GM12892 (cell line): ENCODE measurements around the gene STAC.
"Not testable (repeated sequence)": the region's sequence is repeated elsewhere in the genome, so short reads cannot be mapped to it uniquely, and the experiment has no call there.

Experiments used
- DNase-seq: peaks from one replicate; pipeline ENCODE4 v3.0.0; 2011; ENCODE audit not compliant: insufficient read length
- FAIRE-seq: peaks from 2 replicates; lab custom pipeline; 2011; peaks lifted over from hg19 to GRCh38; lab: Jason Lieb, UNC
- POLR2A ChIP-seq: IDR thresholded peaks from 2 replicates; pipeline ENCODE4 v1.6.1; 2011; ENCODE audit warnings: low read depth, low read length, control low read depth
- POLR2AphosphoS5 ChIP-seq: IDR thresholded peaks from 2 replicates; pipeline ENCODE4 v1.6.1; 2011; ENCODE audit warnings: low read depth, low read length, control low read depth
- TAF1 ChIP-seq: IDR thresholded peaks from 2 replicates; pipeline ENCODE4 v1.6.1; 2011; ENCODE audit warnings: low read depth, mild to moderate bottlenecking, control low read depth, low read length, borderline replicate concordance

STAC gene

DNA sequence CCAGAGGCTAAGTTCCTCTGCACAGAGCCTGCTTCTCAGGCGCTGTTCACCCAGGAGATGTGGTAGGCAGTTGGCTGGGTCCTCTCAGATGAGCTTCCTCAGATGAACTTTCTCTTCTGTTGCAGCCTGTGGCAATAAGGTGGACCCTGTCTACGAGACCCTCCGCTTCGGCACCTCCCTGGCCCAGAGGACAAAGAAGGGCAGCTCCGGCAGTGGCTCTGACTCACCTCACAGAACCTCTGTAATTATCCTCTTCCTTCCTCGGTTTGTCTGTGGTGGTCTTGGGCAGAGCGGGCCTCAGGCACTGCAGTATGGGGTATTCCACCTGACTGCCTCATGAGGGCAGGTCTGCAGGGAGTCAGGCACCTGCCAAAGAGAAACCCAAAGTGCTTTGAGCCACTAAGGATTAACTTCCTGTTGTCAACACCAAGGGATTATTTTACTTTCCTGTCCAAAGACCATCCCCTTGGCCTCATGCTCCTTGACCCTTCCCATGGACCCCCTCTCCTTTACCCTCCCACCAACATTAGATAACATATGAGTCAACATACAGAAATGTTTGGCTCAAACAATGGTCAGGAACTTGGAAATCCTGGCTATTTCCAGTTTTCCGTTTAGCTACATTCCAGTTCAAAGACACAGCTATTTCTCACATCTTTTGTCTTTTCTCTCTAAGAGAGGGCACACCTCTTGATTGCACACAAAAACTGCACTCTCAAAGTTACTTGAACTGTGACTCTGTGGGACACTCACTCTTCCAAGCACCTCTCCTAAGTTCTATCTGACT, 105.9 kb downstream of the STAC start:
- TF ChIP-seq POLR2AphosphoS5 (no peak), TAF1 (no peak), POLR2A (no peak)
- no peak for FAIRE-seq
- no peak for DNase-seq

DNA sequence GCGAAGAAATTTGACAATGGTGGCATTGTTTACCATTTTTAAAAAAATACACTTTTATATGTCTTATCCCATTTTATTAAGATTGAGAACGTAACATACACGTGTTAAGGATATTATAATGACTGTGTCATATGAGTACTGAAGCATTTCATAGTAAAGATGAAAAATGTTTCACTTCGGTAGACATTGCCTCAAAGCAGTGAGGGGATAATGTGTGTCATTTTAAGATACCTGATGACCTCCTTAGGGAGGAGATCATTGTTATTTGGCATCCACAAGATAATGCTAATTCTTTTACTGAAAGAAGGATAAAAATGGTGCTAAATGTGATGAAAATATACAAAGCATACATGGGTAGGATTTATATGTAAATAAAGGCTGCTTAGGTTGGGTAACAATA, 107.3 kb downstream of the STAC start:
- no peak for FAIRE-seq

DNA sequence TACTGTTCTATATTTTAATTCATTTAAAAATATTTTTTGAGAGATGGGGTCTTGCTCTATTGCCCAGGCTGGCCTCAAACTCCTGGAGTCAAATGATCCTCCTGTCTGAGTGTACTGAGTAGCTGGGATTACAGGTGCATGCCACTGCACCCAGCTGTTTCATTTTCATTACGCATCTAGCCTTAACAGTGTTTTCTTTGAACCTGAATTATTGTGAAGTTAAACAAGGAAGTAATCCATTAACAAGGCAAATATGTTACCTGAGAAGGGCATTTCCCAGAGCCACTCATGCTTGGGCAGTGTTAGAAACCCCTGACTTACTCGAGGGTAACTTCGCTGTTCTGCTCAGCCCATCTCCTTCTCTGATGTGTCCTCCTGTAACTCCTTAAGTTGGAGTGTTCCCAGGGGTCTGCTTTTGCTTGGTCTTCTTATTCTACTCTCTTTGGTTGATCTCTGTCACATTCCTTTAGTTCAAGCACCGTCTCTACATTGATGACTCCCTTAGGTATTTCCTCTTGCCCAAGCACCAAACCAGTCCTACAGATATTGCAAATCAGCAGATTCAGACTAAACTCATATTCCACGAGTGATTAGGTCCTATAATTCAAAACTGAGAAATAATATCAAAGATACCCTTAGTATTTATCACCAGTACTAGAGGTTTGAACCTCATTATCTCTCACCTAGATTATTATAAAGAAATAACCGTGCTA, 107.9 kb downstream of the STAC start:
- no peak for TF ChIP-seq POLR2A
- TF ChIP-seq POLR2AphosphoS5 = no peak
- no peak for TF ChIP-seq TAF1
- FAIRE-seq (no peak), DNase-seq (no peak)

More for the DNA sequence above, 107.3 kb downstream of the STAC start:
- DNase-seq = no peak
- TF ChIP-seq TAF1 = no peak
- no peak for TF ChIP-seq POLR2A
- no peak for TF ChIP-seq POLR2AphosphoS5

DNA sequence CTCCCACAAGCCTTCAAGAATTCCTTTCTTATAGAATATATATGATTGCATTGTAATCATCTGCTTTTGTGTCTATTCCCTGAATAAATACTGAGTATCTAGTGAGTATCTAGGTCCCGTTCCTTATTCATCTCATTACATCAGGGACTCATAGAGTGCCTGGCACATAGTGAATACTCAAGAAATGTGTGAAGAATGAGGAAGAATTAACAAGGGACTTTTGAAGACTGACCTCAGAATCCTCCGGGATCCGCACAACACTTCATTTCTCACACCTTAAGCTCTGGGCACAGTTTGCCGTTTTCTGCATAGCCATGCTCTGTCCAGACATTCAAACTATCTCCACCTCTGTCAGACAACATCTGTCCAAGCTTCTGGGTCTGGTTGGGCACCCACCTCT, 108.8 kb downstream of the STAC start:
- FAIRE-seq (no peak), DNase-seq (no peak)
- no peak for TF ChIP-seq POLR2AphosphoS5
- TF ChIP-seq TAF1 = no peak
- TF ChIP-seq POLR2A = no peak

DNA sequence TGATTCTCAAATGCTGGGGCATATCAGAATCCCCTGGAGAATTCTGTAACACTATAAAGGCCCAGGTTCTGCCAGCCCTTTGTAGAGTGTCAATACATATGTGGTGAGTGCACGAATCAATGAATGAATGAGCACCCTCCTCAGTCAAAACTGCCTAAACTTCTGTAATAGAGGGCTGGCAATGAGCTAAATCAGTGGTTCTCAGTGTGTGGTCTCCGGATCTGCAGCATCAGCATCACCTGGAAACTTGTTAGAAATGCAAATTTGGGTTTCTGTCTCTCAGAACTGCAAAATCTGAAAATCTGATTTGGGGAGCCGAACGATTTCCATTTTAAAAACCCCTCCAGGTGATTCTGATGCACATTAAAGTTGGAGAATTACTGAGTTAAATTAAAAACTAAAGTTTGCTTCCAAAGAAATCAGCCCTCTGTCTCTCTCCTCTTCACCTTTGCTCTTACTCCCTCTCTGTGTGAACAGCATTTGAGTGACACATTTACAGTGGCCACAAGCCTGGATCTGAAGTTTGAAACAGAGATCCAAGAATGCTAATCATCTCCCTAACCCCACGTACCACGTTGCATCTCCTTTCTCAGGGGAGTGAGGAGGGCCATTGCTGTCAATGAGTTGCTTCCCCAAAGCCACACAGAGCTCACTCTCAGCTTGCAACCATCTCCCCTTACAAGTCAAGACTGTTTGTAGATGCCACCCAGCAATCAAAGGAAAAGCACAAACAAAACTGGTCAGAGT, 109.5 kb downstream of the STAC start:
- TF ChIP-seq TAF1 (no peak), POLR2AphosphoS5 (no peak), POLR2A (no peak)
- no peak for FAIRE-seq

DNA sequence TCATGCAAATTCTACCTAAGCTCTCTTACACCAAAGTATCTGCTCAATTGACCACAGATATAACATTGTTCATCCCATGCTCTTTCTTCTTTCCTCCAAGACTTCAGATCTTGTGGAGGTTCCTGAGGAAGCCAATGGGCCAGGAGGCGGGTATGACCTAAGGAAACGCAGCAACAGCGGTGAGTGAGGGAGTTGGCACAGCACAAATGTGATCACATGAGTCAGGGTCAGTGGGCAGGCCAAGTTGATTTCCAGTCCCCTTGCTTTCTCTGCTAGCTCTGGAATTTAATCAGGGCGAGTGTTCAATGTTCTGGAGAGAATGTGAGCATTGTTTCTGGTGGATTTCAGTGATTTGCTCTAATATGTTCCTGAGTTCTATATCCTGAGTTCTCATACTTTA, 112.7 kb downstream of the STAC start:
- no peak for TF ChIP-seq POLR2AphosphoS5
- no peak for TF ChIP-seq POLR2A
- no peak for TF ChIP-seq TAF1
- FAIRE-seq = no peak
- no peak for DNase-seq

More for the DNA sequence above, 109.5 kb downstream of the STAC start:
- no peak for DNase-seq

DNA sequence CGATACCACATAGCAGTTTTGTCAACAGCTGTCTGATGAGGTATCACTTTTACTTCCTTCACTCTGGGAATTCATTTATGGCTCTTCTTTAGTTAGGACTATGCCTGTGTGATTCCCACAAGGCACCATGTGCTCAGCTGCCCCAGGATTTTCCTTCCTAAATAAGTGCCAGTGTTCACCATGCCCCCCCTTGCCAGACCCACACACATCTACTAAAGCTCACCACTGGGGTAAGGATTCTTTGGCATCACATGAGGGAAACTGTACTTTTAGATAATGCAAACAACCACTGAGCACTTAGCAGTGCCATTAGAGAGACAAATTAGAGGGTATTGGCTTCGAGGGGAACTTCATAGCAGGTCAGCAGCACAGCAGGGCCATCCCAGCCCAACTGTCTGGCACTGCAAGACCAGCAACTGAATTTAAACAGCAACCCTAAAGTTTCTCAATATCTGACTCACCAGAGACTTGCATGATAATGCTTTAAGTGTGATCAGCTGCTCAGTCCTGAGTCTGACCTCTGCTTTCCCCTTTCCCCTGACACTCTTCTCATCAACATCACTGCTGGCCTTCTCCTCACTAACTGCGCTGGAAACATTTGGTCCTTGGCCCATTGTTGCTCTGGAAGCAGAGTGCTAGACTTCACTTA, 114.3 kb downstream of the STAC start:
- FAIRE-seq (no peak), DNase-seq (no peak)
- TF ChIP-seq POLR2A (no peak), POLR2AphosphoS5 (no peak), TAF1 (no peak)

DNA sequence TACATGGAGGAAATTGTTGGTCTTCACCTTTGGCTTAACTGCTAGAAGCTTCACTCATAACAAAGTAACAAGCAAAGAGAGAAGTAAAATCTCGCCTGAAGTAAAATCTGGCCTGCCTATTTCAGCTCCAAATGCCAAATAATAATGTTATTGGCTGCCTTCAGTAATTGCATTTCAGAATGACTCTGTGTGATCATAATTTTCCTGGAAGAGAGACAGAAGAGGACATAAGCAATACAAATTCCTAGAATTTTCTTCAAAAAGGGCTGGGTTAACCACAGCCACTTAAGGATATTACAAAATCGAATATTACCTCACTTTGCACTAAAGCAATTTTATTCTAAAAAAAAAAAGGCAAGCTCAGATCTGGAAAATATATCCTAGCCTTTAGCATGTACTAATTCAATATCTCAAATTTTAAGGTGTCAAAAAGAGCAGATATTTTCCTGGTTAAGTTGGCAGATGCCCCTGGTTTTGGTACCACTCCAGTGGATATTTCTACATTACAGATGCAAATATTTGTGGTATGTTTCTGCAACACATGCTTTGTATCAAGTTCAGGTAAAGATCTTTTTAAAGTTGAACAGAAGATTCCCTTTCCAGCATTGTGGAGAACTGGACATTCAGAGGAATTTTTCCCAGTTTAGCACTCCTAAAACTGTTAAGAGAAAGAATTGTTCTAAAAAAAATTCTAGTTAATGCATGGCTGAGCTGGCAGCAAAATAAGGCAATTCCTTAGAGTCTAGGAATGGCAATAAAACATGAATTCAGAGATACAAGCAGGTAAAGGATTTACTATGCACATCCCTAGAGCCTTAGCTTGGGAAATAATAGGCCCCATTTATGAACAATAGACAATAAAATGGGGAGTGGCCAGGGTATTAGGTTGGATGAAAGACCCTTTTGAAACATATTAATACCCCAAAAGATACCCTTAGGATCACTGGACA, 116.7 kb downstream of the STAC start:
- TF ChIP-seq TAF1 (no peak), POLR2AphosphoS5 (no peak), POLR2A (no peak)
- DNase-seq (no peak), FAIRE-seq (no peak)

DNA sequence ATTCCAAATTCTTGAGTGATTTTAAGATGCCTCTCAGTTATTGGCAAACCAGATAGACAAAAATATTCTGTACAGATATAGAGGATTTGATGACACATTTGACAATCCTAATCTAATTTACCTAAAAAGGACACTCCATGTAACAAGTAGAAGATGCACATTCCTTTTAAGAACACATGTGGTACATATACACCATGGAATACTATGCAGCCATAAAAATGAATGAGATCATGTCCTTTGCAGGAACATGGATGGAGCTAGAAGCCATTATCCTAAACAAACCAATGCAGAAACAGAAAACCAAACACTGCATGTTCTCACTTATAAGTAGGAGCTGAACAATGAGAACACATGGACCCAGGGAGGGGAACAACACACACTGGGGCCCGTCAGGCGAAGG, 119.7 kb downstream of the STAC start:
- DNase-seq, FAIRE-seq: not testable (repeated sequence)

DNA sequence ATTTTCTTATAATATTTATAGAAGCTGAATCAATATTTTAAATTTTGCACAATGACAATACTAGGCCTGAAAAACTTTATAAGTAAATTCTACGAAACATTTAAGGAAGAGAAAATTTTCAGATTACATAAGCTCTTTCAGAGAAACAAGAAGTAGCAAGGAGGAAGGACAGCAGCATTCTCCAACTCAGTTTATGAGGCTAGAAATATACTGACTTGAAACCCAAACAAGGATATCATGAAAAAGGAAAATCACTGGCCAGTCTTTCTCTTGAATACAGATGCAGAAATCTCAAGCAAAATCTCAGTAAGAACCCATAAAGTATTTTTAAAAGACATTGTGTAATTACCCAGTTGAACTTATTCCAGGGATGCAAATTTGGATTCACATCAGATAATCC, 121.3 kb downstream of the STAC start:
- FAIRE-seq (no peak), DNase-seq (no peak)
- TF ChIP-seq TAF1 (no peak), POLR2A (no peak), POLR2AphosphoS5 (no peak)
